HAP-1 (cell line): Measurements from ENCODE around the gene COQ4.
"Not testable (repeated sequence)": the region's sequence is repeated elsewhere in the genome, so short reads cannot be mapped to it uniquely, and the experiment has no call there.

Experiments used
- DNase-seq, 2 experiments: peaks; one replicate each; pipeline ENCODE4 v3.0.0-alpha.2; 2016 to 2020; ENCODE audit warnings: low spot score in 2 of 2
- H3K27me3 ChIP-seq: fragments of 250-450 bp; sonication (Bioruptor Pico); 2 replicates; pipeline ENCODE4 v1.5.1; 2020; ENCODE audit warnings: low read depth, mild to moderate bottlenecking, moderate library complexity
- H3K36me3 ChIP-seq: fragments of 250-450 bp; sonication (Bioruptor Pico); replicated peaks from 2 replicates; pipeline ENCODE4 v1.5.1; 2020; ENCODE audit warnings: mild to moderate bottlenecking
- H3K4me1 ChIP-seq: fragments of 250-450 bp; sonication (Bioruptor Pico); 2 replicates; pipeline ENCODE4 v1.5.1; 2020; ENCODE audit warnings: mild to moderate bottlenecking
- H3K4me3 ChIP-seq: fragments of 250-450 bp; sonication (Bioruptor Pico); 2 replicates; pipeline ENCODE4 v1.5.1; 2020; ENCODE audit warnings: mild to moderate bottlenecking, moderate library complexity
- H3K9me3 ChIP-seq: fragments of 250-450 bp; sonication (Bioruptor Pico); 2 replicates; pipeline ENCODE4 v1.5.1; 2020; ENCODE audit warnings: mild to moderate bottlenecking, moderate library complexity
- in situ Hi-C: fragments of 300-500 bp; cut with MboI; formaldehyde crosslinking; loops from 3 replicates; pipeline ENCODE4 v1.14.3; 2020; ENCODE audit warnings: low sequenced_read_pairs, inconsistent platforms, mixed read lengths

COQ4 gene

GRCh38 chr9:128321343-128321742 is 1.3 kb upstream of the COQ4 start:
- Histone ChIP-seq H3K27me3 (no peaks in the 10 kb centered on the region), H3K4me3 (peak overlapping the region; percentile 88), H3K9me3 (no peaks in the 10 kb centered on the region), H3K36me3 (peaks cover 35% of the 10 kb centered on the region), H3K4me1 (no peaks in the 10 kb centered on the region)
- in situ Hi-C loops: no loop called here
- DNase-seq: no peak

GRCh38 chr9:128321879-128322403 is 698 bp upstream of the COQ4 start:
- in situ Hi-C loops: no loop called here
- Histone ChIP-seq H3K4me3 (peak overlapping the region; percentile 88), H3K36me3 (peaks cover 31% of the 10 kb centered on the region), H3K4me1 (no peaks in the 10 kb centered on the region), H3K9me3 (no peaks in the 10 kb centered on the region), H3K27me3 (no peaks in the 10 kb centered on the region)
- DNase-seq: no peak

GRCh38 chr9:128323212-128323730 is 632 bp downstream of the COQ4 start:
- Histone ChIP-seq H3K36me3 (peaks cover 36% of the 10 kb centered on the region), H3K9me3 (no peaks in the 10 kb centered on the region), H3K27me3 (no peaks in the 10 kb centered on the region), H3K4me1 (no peaks in the 10 kb centered on the region), H3K4me3 (peak overlapping the region; percentile 88)
- in situ Hi-C loops: no loop called here
- no peak for DNase-seq

- Histone ChIP-seq H3K36me3 (peaks cover 33% of the 10 kb centered on the region), H3K9me3 (no peaks in the 10 kb centered on the region), H3K4me3 (peak overlapping the region; percentile 88), H3K4me1 (no peaks in the 10 kb centered on the region), H3K27me3 (no peaks in the 10 kb centered on the region)
- no peak for DNase-seq
- in situ Hi-C loops: no loop called here
These were observed 1.2 kb downstream of the COQ4 start for GRCh38 chr9:128323791-128324190.

GRCh38 chr9:128324401-128324800 is 1.8 kb downstream of the COQ4 start:
- in situ Hi-C loops: no loop called here
- DNase-seq: no peak
- H3K36me3 ChIP-seq: peaks cover 33% of the 10 kb centered on the region
- H3K4me3 ChIP-seq: no peak overlapping the region; the same call in 1 of the 2 replicates
- H3K4me1 ChIP-seq: no peaks in the 10 kb centered on the region
- H3K27me3 ChIP-seq: no peaks in the 10 kb centered on the region
- no peaks in the 10 kb centered on the region for H3K9me3 ChIP-seq

GRCh38 chr9:128325629-128326028 is 3.0 kb downstream of the COQ4 start:
- Histone ChIP-seq H3K27me3 (no peaks in the 10 kb centered on the region), H3K4me3 (no peak overlapping the region), H3K36me3 (peaks cover 33% of the 10 kb centered on the region), H3K4me1 (no peaks in the 10 kb centered on the region), H3K9me3 (no peaks in the 10 kb centered on the region)
- DNase-seq: no peak
- in situ Hi-C loops: no loop called here

- Histone ChIP-seq H3K4me3 (no peak overlapping the region), H3K9me3 (no peaks in the 10 kb centered on the region), H3K27me3 (no peaks in the 10 kb centered on the region), H3K4me1 (no peaks in the 10 kb centered on the region), H3K36me3 (peaks cover 11% of the 10 kb centered on the region)
- DNase-seq: no peak
- in situ Hi-C loops: no loop called here
These were observed 10.8 kb downstream of the COQ4 start for GRCh38 chr9:128333451-128333869.

GRCh38 chr9:128335161-128335560 is 12.5 kb downstream of the COQ4 start:
- Histone ChIP-seq H3K4me3 (no peak overlapping the region), H3K4me1 (no peaks in the 10 kb centered on the region), H3K36me3 (peaks cover 11% of the 10 kb centered on the region), H3K9me3 (no peaks in the 10 kb centered on the region), H3K27me3 (no peaks in the 10 kb centered on the region)
- no peak for DNase-seq
- in situ Hi-C loops: no loop called here

- Histone ChIP-seq H3K4me1 (no peaks in the 10 kb centered on the region), H3K4me3 (no peak overlapping the region), H3K36me3 (peaks cover 11% of the 10 kb centered on the region), H3K27me3 (no peaks in the 10 kb centered on the region), H3K9me3 (no peaks in the 10 kb centered on the region)
- no peak for DNase-seq
- in situ Hi-C loops: no loop called here
These were observed 13.3 kb downstream of the COQ4 start for GRCh38 chr9:128335914-128336313.

- peaks cover 16% of the 10 kb centered on the region for H3K36me3 ChIP-seq
- in situ Hi-C loops: no loop called here
- no peak for DNase-seq
These were observed 15.3 kb downstream of the COQ4 start for GRCh38 chr9:128337936-128338335.

GRCh38 chr9:128338852-128339614 is 16.4 kb downstream of the COQ4 start:
- H3K9me3 ChIP-seq, in situ Hi-C loops, DNase-seq, H3K27me3 ChIP-seq, H3K4me3 ChIP-seq, H3K4me1 ChIP-seq: not testable (repeated sequence)
- peaks cover 20% of the 10 kb centered on the region for H3K36me3 ChIP-seq

More at GRCh38 chr9:128337936-128338335, 15.3 kb downstream of the COQ4 start:
- Histone ChIP-seq H3K9me3 (no peaks in the 10 kb centered on the region), H3K4me3 (no peak overlapping the region), H3K27me3 (no peaks in the 10 kb centered on the region), H3K4me1 (no peaks in the 10 kb centered on the region)

- in situ Hi-C loops: no loop called here
- Histone ChIP-seq H3K9me3 (no peaks in the 10 kb centered on the region), H3K27me3 (no peaks in the 10 kb centered on the region), H3K4me1 (no peaks in the 10 kb centered on the region), H3K4me3 (peak within 1 kb of the TSS; percentile 88), H3K36me3 (peaks cover 27% of the 10 kb centered on the region)
- peak; percentile 72 to 83 for DNase-seq
These were observed 17.4 kb downstream of the COQ4 start, which contains the start of gene SLC27A4 for GRCh38 chr9:128339761-128340690. Gene SLC27A4, plus strand, starts transcription at chr9:128340527. Its CDS starts 2,606 bp downstream, at chr9:128343133.

- Histone ChIP-seq H3K36me3 (peaks cover 36% of the 10 kb centered on the region), H3K9me3 (no peaks in the 10 kb centered on the region), H3K27me3 (no peaks in the 10 kb centered on the region), H3K4me1 (no peaks in the 10 kb centered on the region), H3K4me3 (peak overlapping the region; percentile 88)
- in situ Hi-C loops: no loop called here
- DNase-seq: peak; percentile 17 to 43
These were observed 18.2 kb downstream of the COQ4 start for GRCh38 chr9:128340691-128341434.
